ENCODE results near the gene TMEM30A.

The TMEM30A gene

GRCh38 chr6:75318900-75319299 lies 34.3 kb upstream of the TMEM30A start:
- no peak for TF ChIP-seq CTCF (IDR thresholded peaks at IDR 0.05; ENCODE audit: low read length, missing control alignments)
- no peak for DNase-seq (ENCODE audit: low read depth)
- H3K4me3 ChIP-seq (replicated peaks; ENCODE audit: low read depth, low read length), result no peak overlapping the region

- no peak for TF ChIP-seq CTCF (IDR thresholded peaks at IDR 0.05; ENCODE audit: low read length, missing control alignments)
- H3K4me3 ChIP-seq (replicated peaks; ENCODE audit: low read depth, low read length), result no peak overlapping the region
- DNase-seq (ENCODE audit: low read depth), result peak; percentile 83
Observed at GRCh38 chr6:75317503-75318206, 33.1 kb upstream of the TMEM30A start.

GRCh38 chr6:75315978-75316377 lies 31.4 kb upstream of the TMEM30A start:
- TF ChIP-seq CTCF (IDR thresholded peaks at IDR 0.05; ENCODE audit: low read length, missing control alignments), result no peak
- no peak for DNase-seq (ENCODE audit: low read depth)

GRCh38 chr6:75308250-75308988 lies 23.8 kb upstream of the TMEM30A start:
- TF ChIP-seq CTCF (IDR thresholded peaks at IDR 0.05; ENCODE audit: low read length, missing control alignments), result no peak
- DNase-seq (ENCODE audit: low read depth), result no peak
- H3K4me3 ChIP-seq (replicated peaks; ENCODE audit: low read depth, low read length), result no peak overlapping the region

More at GRCh38 chr6:75315978-75316377, 31.4 kb upstream of the TMEM30A start:
- no peak overlapping the region for H3K4me3 ChIP-seq (replicated peaks; ENCODE audit: low read depth, low read length)

GRCh38 chr6:75307364-75308004 lies 22.9 kb upstream of the TMEM30A start:
- H3K4me3 ChIP-seq (replicated peaks; ENCODE audit: low read depth, low read length), result no peak overlapping the region
- no peak for DNase-seq (ENCODE audit: low read depth)
- TF ChIP-seq CTCF (IDR thresholded peaks at IDR 0.05; ENCODE audit: low read length, missing control alignments), result no peak

GRCh38 chr6:75306064-75306463 lies 21.5 kb upstream of the TMEM30A start:
- peak; percentile 53 for DNase-seq (ENCODE audit: low read depth)
- TF ChIP-seq CTCF (IDR thresholded peaks at IDR 0.05; ENCODE audit: low read length, missing control alignments), result no peak
- no peak overlapping the region for H3K4me3 ChIP-seq (replicated peaks; ENCODE audit: low read depth, low read length)
